ENCODE data around the gene MAML3.
"Not testable (repeated sequence)": the region's sequence is repeated elsewhere in the genome, so short reads cannot be mapped to it uniquely, and the experiment has no call there.

Gene MAML3

DNA sequence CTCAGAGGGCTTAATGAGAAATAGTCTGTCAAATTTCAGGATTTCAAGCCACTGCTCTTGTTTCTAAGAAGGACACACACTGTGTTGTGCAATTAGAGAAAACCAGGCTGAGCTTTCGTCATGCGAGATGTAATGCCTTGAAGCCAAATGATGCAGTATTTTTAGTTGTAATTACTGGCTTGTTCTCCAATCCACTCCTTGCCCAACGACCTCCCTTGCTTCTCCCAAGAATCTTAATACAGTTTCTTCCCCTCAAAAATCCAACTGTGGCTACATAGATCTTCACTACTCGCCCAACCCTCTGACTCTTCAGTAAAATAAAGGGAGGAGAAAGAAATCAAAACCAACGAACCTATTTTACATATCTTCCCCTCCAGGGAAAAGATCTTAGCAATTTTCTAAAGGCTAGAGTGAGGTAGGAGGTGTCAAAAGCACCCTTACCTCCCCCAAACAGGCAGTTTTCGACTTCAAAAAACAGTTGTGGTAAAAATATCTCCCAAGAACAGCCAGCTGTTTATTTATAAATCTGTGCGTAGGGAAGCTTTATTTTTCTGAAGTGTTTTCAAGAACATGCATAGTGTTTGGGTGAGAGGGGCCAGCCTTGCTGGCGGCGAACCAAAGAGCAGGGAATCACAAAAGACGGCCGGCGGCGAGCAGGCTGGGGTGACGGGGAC lies 419.6 kb downstream of the MAML3 start:
- no peak for DNase-seq (ENCODE audit: low read depth, low spot score)

- DNase-seq (ENCODE audit: low read depth, low spot score): no peak
These were observed 420.9 kb downstream of the MAML3 start for GRCh38 chr4:139732991-139733570.

GRCh38 chr4:139728840-139729239 lies 425.1 kb downstream of the MAML3 start:
- DNase-seq (ENCODE audit: low read depth, low spot score): no peak

DNA sequence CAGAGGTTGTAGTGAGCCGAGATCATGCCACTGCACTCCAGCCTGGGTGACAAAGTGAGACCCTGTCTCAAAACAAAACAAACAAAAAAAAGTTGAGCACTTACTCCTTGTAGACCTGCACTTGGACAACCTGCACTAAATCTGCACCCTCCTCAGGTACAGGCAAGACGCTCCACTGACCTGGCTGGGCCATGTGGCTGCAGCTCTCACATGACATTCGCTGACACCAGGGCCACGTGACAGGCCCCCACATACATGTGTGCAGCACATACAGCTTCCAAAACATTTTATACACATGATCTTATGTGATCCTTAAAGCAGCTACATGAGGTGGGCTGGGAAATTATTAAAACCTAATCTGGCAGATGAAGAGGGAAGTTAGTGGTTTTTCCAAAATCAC lies 425.8 kb downstream of the MAML3 start:
- no peak for DNase-seq (ENCODE audit: low read depth, low spot score)

- no peak for DNase-seq (ENCODE audit: low read depth, low spot score)
These were observed 427.4 kb downstream of the MAML3 start for GRCh38 chr4:139726615-139727014.

- no peak for DNase-seq (ENCODE audit: low read depth, low spot score)
These were observed 428.7 kb downstream of the MAML3 start for GRCh38 chr4:139725236-139725635.

DNA sequence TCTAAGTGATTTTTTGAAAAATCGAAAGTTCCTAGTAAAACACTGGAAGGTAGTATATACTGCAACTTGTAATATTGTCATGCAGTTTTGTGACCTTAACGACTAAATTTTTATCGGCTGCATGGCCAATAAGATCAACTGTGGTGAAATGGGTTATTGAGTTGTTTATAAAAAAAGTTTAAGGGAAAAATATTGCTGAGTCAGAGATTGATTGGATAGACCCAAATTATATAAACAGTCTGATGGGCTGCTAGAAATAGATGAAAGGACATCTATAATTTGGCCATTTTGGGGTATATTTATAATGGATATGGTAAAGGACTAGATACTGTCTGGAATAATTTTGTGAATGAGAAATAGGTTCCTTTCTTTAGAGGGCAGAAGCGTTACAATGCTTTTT lies 432.2 kb downstream of the MAML3 start:
- DNase-seq (ENCODE audit: low read depth, low spot score): no peak

GRCh38 chr4:139720806-139721205 lies 433.2 kb downstream of the MAML3 start:
- DNase-seq (ENCODE audit: low read depth, low spot score): no peak

DNA sequence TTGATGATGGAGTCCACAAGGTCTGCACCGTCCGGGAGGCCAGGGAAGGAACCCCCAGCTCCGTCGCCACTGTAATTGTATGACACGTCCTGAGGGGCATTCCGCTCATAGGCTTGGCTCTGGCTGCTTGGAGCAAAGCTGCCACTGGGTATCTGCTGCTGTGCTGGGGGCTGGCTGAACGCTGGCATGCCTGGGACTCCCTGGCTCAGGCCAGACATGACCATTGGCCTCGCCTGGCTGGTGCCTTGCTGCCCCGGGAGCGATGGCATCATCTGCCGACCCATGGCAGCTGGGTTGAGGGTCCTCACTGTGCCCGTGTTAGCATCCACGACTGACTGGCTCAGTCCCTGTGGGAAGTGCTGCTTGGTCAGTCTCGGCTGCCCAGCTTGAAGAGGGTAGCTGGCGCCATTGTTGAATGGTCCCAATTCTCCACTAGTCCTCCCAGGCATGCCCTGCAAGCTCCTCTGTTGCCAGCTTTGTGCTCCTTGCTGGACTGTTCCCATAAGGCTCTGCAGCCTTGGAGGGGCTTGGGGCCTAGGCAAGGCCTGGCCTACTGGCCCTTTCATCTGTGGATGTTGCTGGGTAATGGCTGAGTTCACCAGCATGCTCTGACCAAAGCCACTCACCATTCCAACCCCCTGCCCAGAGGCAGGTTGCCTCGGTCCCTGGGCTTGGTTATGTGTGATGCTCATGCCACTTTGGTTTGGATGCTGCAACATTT lies 434.4 kb downstream of the MAML3 start:
- no peak for DNase-seq (ENCODE audit: low read depth, low spot score)

DNA sequence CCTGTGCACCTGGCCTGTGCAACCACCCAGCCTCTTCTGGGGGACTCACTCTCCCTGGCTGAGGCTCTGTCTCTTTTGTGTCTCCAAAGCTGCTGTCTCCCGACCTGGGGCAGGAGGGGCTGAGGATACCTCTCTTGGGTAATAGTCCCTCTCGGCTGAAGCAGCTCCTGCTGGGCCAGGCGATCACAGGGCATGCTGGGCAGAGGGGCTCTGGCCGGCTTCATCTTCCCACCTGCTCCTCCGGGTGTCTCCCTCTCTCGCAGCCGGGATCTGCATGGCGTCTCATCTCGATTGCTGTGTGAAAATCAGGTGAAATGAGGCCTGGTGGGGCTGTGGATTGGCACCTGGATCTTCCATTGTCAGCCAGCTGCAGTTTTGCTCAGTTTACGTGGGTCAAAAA lies 435.2 kb downstream of the MAML3 start:
- no peak for DNase-seq (ENCODE audit: low read depth, low spot score)

DNA sequence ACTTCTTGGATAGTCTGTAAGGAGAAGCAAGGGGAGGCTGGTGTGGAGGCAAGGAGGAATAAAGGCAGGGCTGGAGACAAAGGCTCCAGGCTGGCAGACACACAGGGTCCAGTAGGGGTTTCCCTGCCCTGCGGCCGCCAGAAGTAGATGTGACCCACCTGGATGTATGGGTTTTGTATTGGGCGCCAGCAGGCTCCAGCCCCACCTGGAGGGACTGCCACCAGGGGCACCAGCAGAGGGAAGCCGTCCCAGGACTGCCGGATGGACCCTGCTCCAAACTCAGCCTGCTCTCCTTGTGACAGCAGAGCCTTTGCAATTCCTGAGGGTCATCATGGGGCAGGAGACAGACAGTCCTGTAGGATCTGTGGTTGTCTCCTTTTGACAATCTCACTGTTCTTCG lies 435.6 kb downstream of the MAML3 start:
- no peak for DNase-seq (ENCODE audit: low read depth, low spot score)

GRCh38 chr4:139715746-139716391 lies 438.1 kb downstream of the MAML3 start:
- no peak for DNase-seq (ENCODE audit: low read depth, low spot score)

DNA sequence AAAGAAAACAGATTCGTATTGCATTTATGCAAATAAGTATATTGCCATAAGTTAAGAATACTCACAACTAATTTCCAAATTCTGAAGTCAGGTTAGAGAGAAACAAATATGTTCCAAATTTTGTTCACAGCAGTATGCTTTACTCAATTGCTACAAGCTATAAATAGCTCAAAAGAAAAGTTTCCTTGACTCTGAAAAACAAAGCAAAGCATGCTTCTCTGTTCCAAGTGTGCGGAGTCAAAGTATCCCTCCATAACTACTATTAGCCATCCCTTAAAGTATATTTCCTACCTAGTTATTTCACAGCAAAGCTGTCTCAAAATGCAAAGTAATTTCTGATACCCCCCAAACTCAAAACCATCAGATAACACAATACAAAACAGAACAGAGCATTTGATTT lies 441.1 kb downstream of the MAML3 start:
- no peak for DNase-seq (ENCODE audit: low read depth, low spot score)

DNA sequence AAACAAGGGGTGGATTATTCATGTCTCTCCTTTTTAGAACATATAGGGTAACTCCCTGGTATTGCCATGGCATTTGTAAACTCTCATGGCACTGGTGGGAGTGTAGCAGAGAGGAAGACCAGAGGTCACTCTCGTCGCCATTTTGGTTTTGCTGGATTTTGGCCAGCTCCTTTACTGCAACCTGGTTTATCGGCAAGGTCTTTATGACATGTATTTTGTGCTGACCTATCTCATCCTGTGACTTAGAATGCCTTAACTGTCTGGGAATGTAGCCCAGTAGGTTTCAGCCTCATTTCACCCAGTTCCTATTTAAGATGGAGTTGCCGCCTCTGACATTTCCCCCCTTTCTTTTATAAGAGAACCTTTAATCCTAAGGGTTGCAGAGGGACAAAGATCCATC lies 442.5 kb downstream of the MAML3 start:
- DNase-seq (ENCODE audit: low read depth, low spot score): no peak

- DNase-seq (ENCODE audit: low read depth, low spot score): no peak
These were observed 443.9 kb downstream of the MAML3 start for GRCh38 chr4:139710073-139710472.

GRCh38 chr4:139709660-139710059 lies 444.3 kb downstream of the MAML3 start:
- no peak for DNase-seq (ENCODE audit: low read depth, low spot score)

- DNase-seq (ENCODE audit: low read depth, low spot score): no peak
These were observed 449.0 kb downstream of the MAML3 start for GRCh38 chr4:139704915-139705485.

- DNase-seq (ENCODE audit: low read depth, low spot score): no peak
These were observed 453.4 kb downstream of the MAML3 start for GRCh38 chr4:139700568-139700967.

DNA sequence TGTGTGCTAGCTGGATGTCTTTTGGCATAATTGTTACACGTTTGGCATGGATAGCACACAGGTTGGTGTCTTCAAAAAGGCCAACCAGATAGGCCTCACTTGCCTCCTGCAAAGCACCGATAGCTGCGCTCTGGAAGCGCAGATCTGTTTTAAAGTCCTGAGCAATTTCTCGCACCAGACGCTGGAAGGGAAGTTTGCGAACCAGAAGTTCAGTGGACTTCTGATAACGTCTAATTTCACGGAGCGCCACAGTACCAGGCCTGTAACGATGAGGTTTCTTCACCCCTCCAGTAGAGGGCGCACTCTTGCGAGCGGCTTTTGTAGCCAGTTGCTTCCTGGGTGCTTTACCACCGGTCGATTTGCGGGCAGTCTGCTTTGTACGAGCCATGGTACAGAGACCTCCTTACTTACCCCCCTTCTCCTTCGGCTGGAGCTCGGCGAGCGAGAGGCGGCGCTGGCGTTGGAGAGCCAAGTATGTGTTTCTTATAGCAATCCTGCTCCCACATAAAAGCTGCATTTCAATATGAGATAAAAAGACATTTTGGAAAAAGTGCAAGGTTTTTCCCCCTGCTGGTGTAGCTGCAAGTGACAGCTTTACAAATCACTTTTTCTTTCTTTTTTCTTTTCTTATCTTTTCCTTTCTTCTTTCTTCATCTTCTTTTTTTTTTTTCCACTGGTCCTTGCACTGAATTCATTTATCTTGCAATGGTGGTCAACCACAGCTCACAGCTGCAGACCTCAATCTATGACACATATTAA lies 455.6 kb downstream of the MAML3 start:
- DNase-seq (ENCODE audit: low read depth, low spot score): not testable (repeated sequence)

GRCh38 chr4:139696491-139696890 lies 457.5 kb downstream of the MAML3 start:
- DNase-seq (ENCODE audit: low read depth, low spot score): no peak

- DNase-seq (ENCODE audit: low read depth, low spot score): no peak
These were observed 459.4 kb downstream of the MAML3 start for GRCh38 chr4:139694522-139695107.
